ENCODE data around the gene RUFY3.

RUFY3 gene

GRCh38 chr4:70830054-70830453 is 108.3 kb downstream of the RUFY3 start:
- Histone ChIP-seq H3K27ac (replicated peaks) (no peak overlapping the region), H3K27me3 (ENCODE audit: insufficient read depth, poor library complexity, severe bottlenecking) (no peaks in the 10 kb centered on the region), H3K4me3 (replicated peaks; ENCODE audit: insufficient read depth, low read length) (no peak overlapping the region)
- DNase-seq (ENCODE audit: low read depth in 1 of 2, low spot score in 1 of 2), result no peak
- TF ChIP-seq REST (IDR thresholded peaks at IDR 0.05; ENCODE audit: insufficient replicate concordance, low read depth) (no peak), SPI1 (IDR thresholded peaks at IDR 0.05; ENCODE audit: borderline replicate concordance, low read depth) (no peak), GABPA (IDR thresholded peaks at IDR 0.05; ENCODE audit: low read depth) (no peak), CTCF (IDR thresholded peaks at IDR 0.05; ENCODE audit: insufficient read depth, low read length) (no peak), POLR2AphosphoS5 (IDR thresholded peaks at IDR 0.05; ENCODE audit: low read depth) (no peak)

GRCh38 chr4:70831293-70831692 is 109.5 kb downstream of the RUFY3 start:
- Histone ChIP-seq H3K27ac (replicated peaks) (no peak overlapping the region), H3K27me3 (ENCODE audit: insufficient read depth, poor library complexity, severe bottlenecking) (no peaks in the 10 kb centered on the region), H3K4me3 (replicated peaks; ENCODE audit: insufficient read depth, low read length) (no peak overlapping the region)
- DNase-seq (ENCODE audit: low read depth in 1 of 2, low spot score in 1 of 2), result no peak
- TF ChIP-seq POLR2AphosphoS5 (IDR thresholded peaks at IDR 0.05; ENCODE audit: low read depth) (no peak), GABPA (IDR thresholded peaks at IDR 0.05; ENCODE audit: low read depth) (no peak), CTCF (IDR thresholded peaks at IDR 0.05; ENCODE audit: insufficient read depth, low read length) (no peak), SPI1 (IDR thresholded peaks at IDR 0.05; ENCODE audit: borderline replicate concordance, low read depth) (no peak), REST (IDR thresholded peaks at IDR 0.05; ENCODE audit: insufficient replicate concordance, low read depth) (no peak)

- Histone ChIP-seq H3K27me3 (ENCODE audit: insufficient read depth, poor library complexity, severe bottlenecking) (no peaks in the 10 kb centered on the region), H3K4me3 (replicated peaks; ENCODE audit: insufficient read depth, low read length) (no peak overlapping the region), H3K27ac (replicated peaks) (no peak overlapping the region)
- TF ChIP-seq GABPA (IDR thresholded peaks at IDR 0.05; ENCODE audit: low read depth) (no peak), POLR2AphosphoS5 (IDR thresholded peaks at IDR 0.05; ENCODE audit: low read depth) (no peak), SPI1 (IDR thresholded peaks at IDR 0.05; ENCODE audit: borderline replicate concordance, low read depth) (no peak), CTCF (IDR thresholded peaks at IDR 0.05; ENCODE audit: insufficient read depth, low read length) (no peak), REST (IDR thresholded peaks at IDR 0.05; ENCODE audit: insufficient replicate concordance, low read depth) (no peak)
- DNase-seq (ENCODE audit: low read depth in 1 of 2, low spot score in 1 of 2), result no peak
Measured at GRCh38 chr4:70833675-70834074, 111.9 kb downstream of the RUFY3 start.
